Liver (tissue), 3 donors: ENCODE results near the gene ETAA1.

Experiments used
- JUND ChIP-seq, 2 donors: IDR thresholded peaks; 2 replicates each; pipeline ENCODE4 v1.6.1; 2016; ENCODE audit warnings: antibody characterized with exemption in 2 of 2
- RAD21 ChIP-seq, 2 donors: IDR thresholded peaks; 2 replicates each; pipeline ENCODE4 v1.6.1; 2016; ENCODE audit warnings: antibody characterized with exemption in 2 of 2, mild to moderate bottlenecking in 2 of 2
- YY1 ChIP-seq: IDR thresholded peaks from 2 replicates; pipeline ENCODE4 v1.6.1; 2016; ENCODE audit warnings: antibody characterized with exemption, mild to moderate bottlenecking
- TF ChIP-seq, protein P1 (sequence below): fragments of 150-350 bp; IDR thresholded peaks from 2 replicates; pipeline ENCODE4 v1.5.1; 2017; ENCODE audit warnings: improper control_type of control experiment, low read depth, low read length; ENCODE audit not compliant: missing input control
- TF ChIP-seq, protein P2 (sequence below): IDR thresholded peaks from 2 replicates; pipeline ENCODE4 v1.6.1; 2016; ENCODE audit warnings: antibody characterized with exemption, mild to moderate bottlenecking
- donor health status: healthy.
- donor health status: healthy.

DNA sequence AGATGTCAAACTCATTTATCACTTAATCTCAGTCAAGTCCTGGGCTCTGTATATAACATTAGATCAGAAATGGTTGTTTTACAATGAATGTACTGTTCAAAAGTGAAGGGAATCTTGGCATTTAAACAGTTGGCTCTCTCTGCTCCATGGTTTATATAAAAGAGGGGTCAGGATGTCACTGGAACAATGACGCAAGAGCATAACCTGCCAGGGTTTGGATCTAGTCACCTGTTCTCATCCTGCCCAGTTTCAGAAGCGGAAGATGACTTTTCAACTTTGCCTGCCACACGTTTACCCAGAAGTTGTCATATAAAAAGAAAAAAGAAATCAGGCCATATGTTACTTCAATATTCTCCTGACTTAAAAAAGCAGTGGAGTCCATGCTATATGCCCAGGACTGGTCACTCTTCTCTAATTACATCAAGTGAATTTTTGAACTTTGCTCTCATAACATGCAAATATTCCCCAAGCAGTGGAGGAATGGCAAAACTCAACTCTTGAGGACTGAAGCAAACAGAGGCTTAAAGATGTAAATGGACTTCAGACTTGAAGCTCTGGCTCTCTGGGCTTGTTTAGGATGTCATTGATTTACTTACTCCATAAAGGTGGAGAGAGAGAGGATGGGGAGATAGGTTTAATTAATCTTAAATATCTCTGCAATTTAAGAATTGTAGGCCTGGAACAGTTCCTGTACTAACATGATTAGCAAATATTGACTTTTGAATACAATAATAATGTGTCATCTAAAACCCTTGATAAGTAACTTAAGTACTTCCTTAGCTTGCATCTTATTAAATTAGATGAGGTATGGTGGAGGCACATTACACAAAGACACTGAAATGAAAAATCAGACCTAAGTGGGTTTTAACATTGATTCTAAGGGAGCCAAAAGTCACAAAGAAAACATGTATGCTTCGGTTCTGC is 58.3 kb downstream of the ETAA1 start:
- TF ChIP-seq, protein P1, sequence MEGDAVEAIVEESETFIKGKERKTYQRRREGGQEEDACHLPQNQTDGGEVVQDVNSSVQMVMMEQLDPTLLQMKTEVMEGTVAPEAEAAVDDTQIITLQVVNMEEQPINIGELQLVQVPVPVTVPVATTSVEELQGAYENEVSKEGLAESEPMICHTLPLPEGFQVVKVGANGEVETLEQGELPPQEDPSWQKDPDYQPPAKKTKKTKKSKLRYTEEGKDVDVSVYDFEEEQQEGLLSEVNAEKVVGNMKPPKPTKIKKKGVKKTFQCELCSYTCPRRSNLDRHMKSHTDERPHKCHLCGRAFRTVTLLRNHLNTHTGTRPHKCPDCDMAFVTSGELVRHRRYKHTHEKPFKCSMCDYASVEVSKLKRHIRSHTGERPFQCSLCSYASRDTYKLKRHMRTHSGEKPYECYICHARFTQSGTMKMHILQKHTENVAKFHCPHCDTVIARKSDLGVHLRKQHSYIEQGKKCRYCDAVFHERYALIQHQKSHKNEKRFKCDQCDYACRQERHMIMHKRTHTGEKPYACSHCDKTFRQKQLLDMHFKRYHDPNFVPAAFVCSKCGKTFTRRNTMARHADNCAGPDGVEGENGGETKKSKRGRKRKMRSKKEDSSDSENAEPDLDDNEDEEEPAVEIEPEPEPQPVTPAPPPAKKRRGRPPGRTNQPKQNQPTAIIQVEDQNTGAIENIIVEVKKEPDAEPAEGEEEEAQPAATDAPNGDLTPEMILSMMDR: no peak
- TF ChIP-seq JUND (IDR thresholded peaks at IDR 0.05) (peak in 1 of 2 donors; percentile 9), YY1 (peak; percentile 25), RAD21 (IDR thresholded peaks at IDR 0.05) (peak in 1 of 2 donors; percentile 10)
- TF ChIP-seq, protein P2, sequence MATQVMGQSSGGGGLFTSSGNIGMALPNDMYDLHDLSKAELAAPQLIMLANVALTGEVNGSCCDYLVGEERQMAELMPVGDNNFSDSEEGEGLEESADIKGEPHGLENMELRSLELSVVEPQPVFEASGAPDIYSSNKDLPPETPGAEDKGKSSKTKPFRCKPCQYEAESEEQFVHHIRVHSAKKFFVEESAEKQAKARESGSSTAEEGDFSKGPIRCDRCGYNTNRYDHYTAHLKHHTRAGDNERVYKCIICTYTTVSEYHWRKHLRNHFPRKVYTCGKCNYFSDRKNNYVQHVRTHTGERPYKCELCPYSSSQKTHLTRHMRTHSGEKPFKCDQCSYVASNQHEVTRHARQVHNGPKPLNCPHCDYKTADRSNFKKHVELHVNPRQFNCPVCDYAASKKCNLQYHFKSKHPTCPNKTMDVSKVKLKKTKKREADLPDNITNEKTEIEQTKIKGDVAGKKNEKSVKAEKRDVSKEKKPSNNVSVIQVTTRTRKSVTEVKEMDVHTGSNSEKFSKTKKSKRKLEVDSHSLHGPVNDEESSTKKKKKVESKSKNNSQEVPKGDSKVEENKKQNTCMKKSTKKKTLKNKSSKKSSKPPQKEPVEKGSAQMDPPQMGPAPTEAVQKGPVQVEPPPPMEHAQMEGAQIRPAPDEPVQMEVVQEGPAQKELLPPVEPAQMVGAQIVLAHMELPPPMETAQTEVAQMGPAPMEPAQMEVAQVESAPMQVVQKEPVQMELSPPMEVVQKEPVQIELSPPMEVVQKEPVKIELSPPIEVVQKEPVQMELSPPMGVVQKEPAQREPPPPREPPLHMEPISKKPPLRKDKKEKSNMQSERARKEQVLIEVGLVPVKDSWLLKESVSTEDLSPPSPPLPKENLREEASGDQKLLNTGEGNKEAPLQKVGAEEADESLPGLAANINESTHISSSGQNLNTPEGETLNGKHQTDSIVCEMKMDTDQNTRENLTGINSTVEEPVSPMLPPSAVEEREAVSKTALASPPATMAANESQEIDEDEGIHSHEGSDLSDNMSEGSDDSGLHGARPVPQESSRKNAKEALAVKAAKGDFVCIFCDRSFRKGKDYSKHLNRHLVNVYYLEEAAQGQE: no peak
